GM18505 (cell line): ENCODE results near the gene JAKMIP3.
"Not testable (repeated sequence)": the region's sequence is repeated elsewhere in the genome, so short reads cannot be mapped to it uniquely, and the experiment has no call there.

Experiments used
- ATAC-seq: cut with Tn5 transposase; IDR thresholded peaks from one replicate; pipeline ENCODE4 v1.9.1; 2021; ENCODE audit not compliant: unreplicated experiment
- POLR2A ChIP-seq: IDR thresholded peaks from 4 replicates; pipeline ENCODE4 v1.6.1; 2011; ENCODE audit warnings: borderline replicate concordance; ENCODE audit not compliant: insufficient read depth, insufficient read length; ENCODE audit errors: extremely low read depth

The JAKMIP3 gene

DNA sequence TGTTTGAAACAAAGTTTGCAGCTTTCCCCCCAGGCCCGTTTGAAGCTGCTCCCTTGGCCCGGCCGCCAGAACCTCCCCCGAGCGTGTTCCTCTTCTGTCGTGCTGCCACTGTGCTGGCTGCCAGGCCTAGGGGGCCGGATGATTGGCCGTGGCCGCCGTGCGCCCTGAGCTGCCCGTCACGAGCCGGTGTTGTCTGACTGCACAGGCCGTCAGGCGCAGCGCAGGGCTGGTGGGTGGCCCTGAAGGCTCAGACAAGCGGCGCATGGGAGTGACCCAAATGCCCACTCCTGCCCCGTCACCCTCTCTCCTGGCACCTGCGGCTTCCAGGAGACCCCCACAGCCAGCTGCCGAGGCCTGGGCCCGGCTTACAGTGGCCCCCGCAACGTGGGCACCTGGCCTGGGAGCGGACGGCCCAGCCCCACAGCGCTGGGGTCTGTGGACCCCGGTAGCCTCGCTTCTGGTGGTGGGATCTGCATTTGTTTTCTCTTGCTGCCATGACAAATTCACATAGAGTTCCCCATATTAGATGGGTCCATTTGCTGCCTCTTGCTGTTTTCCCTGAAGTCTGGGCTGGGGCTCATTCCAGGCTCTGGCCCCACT, 13.1 kb downstream of the JAKMIP3 start:
- no peak for TF ChIP-seq POLR2A
- no peak for ATAC-seq

DNA sequence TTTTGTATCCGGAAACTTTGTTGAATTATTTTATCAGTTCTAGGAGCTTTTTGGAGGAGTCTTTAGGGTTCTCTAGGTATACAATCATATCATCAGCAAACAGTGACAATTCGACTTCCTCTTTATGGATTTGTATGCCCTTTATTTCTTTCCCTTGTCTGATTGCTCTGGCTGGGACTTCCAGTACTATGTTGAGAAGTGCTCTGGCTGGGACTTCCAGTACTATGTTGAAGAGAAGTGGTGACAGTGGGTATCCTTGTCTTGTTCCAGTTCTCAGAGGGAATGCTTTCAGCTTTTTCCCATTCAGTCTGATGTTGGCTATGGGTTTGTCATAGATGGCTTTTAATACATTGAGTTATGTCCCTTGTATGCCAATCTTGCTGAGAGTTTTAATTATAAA, 18.6 kb downstream of the JAKMIP3 start:
- not testable (repeated sequence) for ATAC-seq

- ATAC-seq, result not testable (repeated sequence)
Observed at GRCh38 chr10:132093236-132093635, 27.5 kb downstream of the JAKMIP3 start.

GRCh38 chr10:132094581-132095234, 29.0 kb downstream of the JAKMIP3 start:
- TF ChIP-seq POLR2A, result no peak
- no peak for ATAC-seq

- TF ChIP-seq POLR2A, result no peak
- no peak for ATAC-seq
Observed at GRCh38 chr10:132095403-132096113, 29.8 kb downstream of the JAKMIP3 start.

GRCh38 chr10:132096223-132096622, 30.5 kb downstream of the JAKMIP3 start:
- no peak for ATAC-seq
- no peak for TF ChIP-seq POLR2A

GRCh38 chr10:132096863-132097478, 31.2 kb downstream of the JAKMIP3 start:
- ATAC-seq, result no peak
- TF ChIP-seq POLR2A, result no peak

DNA sequence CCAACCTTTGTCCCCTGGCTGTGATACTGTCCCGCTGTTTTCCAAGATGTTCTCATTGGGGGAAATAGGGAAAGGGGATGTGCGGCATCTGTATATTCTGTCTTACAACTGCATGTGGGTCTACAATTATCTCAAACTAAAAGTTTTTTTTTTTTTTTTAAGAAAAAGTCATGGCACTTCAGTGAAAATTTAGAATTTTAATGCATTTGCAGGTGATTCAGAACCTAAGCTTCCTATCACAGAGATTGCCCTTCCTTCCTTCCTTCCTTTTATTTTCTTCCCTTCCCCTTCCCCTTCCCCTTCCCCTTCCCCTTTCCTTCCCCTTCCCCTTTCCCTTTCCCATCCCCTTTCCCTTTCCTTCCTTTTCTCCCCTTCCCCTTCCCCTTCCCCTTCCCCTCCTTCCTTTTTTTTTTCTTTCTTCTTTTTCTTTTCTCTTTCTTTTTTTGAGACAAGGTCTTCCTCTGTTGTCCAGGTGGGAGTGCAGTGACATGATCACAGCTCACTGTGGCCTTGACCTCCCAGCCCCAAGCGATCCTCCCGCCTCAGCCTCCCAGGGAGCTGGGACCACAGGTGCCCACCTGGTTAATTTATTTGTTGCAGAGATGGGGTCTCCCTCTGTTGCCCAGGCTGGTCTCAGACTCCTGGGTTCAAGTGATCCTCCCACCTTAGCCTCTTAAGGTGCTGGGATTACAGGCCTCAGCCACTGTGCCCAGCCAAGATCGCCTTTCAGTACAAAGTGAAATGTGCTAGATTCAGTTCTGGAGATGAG, 32.0 kb downstream of the JAKMIP3 start:
- TF ChIP-seq POLR2A, result no peak
- ATAC-seq, result no peak

DNA sequence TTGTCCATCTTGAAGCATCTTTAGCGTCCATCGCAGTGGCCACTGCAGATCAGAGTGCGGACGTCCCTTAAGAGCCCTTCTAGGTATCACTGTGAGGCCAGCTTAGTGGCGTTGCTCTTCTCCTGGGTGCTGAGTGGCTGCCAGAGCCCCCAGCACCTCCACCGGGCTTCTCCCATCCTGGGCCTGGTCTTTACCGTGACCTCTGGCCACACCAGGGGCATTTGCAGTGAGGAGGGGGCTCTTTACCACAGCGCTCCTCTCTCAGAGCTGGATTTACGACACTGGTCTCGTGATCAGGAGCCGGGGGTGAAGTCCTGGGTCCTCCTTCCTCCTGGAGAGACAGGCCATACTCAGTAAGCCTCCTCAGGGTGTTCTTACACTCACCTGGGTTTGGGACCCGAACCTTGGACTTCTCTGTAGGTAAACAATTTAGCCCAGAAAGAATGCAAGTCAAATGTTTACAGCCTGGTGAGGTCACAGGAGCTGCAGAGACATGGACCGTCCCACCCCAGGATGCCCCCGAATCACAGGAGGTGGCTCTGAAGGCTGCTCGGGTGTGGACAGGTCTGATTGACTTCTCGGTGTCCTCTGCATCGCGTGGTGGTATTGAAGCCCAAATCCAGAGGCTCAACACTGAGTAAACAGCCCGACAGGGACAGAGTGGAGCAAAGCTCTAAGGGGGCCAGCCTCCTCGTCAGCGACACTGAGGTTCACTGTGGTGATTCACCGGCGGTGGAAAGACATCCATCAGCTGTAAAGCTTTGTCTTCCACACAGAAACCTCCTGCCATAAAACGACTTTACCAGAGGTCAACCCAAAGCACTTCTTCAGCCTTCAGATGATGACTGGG, 33.0 kb downstream of the JAKMIP3 start:
- ATAC-seq, result no peak
- no peak for TF ChIP-seq POLR2A

GRCh38 chr10:132099389-132100090, 33.8 kb downstream of the JAKMIP3 start:
- ATAC-seq, result no peak
- TF ChIP-seq POLR2A, result no peak

DNA sequence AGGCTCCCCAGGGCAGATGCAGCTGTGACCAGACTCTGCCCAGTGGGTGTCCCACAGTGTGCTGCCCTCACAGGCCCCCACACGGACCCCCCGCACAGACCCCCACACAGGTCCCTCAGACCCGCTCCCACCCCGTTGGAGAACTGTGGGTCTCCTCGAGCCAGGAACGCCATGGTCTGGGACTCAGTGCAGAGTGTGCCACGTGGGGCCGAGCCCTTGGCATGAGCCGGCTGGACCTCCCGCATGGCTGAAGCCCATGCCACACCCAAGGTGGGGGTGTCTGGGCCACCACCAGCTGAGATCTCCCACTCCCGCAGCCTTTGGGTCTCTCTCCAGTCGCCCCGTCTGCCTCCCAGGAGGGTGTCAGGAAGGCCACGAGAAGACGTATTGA, 34.3 kb downstream of the JAKMIP3 start:
- ATAC-seq, result no peak

More for the DNA sequence above, 34.3 kb downstream of the JAKMIP3 start:
- no peak for TF ChIP-seq POLR2A
